ENCODE data around the gene CLCN5. TPM values are rescaled to one million over a fixed set of nuclear protein-coding genes. Genes with fewer than 3 reads are reported as not detected.
"Not testable (repeated sequence)": the region's sequence is repeated elsewhere in the genome, so short reads cannot be mapped to it uniquely, and the experiment has no call there.

The CLCN5 gene
- total RNA-seq, 1 donor from 2014 or later: 3.6 TPM

DNA sequence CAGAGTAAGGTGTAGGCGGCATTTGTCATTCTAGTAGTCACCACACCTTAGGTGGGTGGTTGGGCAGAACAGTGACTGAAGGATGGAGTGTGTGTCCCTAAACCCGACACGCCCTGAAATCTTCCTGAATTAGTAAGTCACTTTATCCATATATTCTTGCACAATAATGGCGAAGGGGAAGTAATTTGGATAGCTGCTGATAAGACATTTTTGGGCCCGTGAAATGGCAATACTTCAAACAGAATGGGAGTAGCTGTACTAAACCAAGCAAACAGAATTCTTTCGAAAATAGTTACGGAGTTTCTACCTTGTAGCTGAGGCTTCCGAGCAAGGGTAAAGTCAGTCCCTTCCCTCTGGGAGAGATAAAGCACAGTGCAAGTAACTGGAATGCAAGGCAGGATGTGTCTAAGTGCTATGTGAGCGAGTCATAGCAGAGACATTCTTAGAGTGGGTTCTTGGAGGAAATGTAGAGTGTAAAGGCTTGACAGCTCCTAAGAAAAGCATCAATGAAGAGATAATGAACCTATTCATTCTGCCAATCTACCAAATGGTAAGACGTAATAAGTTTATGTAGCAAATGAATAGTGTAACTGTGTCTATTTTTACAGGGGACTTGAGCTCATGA, 72.8 kb downstream of the CLCN5 start:
- intact Hi-C loops (cut with micrococcal nuclease): no loop called here

DNA sequence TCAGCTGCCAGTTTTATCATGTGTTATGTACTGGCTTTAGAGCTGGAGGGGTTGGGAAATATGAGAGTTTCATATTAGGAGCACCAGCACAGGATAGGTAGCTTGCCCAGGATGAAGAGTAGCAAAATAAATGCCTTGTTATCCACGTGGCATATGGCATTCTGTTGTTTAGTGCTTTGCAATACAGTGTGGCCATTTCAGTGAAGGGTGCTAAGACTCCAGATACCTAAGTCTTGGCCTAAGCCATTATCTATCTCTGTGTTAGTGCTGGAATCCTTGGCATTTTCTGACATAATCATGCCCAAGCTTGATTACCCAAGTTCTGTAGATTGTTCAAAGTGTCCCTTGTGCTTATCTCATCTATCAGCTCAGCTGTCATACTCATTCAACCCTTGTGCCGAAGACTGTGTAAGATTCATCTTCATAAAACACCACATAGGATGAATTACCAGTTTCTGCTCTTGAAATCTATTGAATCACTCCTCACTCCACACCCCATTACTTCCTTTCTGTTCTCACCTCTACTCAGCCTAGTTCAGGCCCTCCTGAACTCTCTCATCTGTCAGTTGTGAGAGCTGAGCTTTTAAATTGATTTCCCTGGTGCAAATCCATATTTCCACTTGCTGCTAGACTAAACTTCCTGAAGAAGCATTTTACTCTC, 73.5 kb downstream of the CLCN5 start:
- intact Hi-C loops (cut with micrococcal nuclease): no loop called here

DNA sequence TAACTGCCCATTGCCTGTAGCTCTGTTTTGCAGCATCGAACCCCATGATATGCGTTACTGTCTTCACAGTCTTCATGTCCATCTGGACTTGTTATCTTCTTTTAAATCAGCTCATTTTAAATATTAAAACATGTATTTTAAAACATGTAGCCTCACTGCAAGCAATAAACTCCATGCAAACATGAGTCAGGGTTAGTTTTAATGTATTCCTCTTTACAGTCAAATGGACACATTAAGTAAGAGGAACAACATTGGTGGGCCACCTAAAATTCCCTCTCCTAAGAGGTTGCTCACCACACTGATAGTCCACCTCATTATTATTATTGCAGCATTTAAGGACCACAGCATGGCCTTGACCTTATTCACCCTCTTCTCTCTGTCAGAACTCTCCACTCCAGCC, 74.1 kb downstream of the CLCN5 start:
- intact Hi-C loops (cut with micrococcal nuclease): no loop called here

DNA sequence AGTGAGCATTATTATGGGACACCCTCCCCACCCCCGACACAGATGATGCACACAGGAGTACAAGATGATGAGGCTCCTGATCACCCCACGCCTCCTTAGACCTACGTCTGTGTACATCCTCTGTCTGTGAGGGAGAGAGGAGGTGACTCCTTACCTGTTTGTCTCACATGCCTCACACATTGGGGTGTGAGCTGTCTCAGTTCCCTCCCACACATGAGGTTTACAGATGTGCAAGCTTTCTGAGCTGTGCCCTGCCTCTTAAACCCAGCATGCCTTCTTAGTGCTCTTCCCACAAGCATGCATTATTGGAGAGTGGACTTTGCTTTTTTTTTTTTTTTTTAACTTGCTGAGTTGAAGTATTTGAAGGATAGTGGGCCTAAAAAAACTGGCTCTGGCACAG, 76.7 kb downstream of the CLCN5 start:
- intact Hi-C loops (cut with micrococcal nuclease): no loop called here

DNA sequence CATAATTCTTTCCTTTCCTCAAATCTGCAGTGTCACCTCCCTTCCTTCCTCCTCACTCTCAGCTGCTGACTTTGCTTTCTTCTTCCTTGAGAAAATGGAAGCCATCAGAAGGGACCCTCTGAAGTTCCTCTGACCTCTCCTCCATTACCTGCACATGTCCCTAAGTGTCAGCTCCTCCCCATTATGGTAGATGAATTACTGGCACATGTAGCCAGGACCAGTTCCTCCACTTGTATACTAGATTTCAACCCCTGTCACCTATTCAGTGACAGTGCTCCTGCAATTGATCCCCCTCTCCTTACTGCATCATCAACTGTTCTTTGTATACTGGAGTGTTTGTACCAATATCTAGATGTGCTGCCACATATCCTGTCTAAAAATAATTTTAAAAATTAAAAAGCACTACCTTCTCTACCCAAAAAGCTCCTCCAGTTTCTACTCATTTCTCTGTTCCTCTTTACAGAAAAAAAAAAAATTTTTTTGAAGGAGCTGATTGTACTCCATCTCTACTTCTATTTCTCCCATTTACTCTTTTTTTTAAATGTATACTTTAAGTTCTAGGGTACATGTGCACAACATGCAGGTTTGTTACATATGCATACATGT, 78.6 kb downstream of the CLCN5 start:
- intact Hi-C loops (cut with micrococcal nuclease): no loop called here

DNA sequence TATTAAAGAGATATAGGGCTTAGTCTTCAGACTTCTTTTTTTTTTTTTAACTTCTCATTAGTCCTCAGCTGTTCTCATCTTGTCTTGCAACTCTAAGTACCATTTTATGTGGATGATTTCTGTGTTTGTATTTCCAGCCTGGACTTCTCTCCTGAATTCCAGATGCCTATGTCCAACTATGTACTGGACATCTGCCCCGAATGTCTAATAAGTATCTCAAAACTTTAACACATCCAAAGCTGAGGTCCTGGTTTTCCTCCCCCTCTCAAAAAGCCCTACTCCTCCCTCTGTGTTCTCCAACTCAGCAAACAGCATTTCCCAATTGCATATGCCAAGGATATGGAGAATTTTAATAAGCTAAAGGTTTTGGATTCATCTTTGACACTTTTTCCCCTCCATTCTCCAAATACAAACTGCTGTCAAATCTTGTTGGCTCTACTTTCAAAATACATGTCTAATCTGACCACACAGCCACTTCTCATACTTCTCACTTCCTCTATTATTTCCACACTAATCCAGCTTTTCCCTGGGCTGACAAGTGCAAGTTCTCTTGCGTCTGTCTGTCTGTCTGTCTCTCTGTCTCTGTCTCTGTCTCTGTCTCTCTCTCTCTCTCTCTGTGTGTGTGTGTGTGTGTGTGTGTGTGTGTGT, 79.8 kb downstream of the CLCN5 start:
- intact Hi-C loops (cut with micrococcal nuclease): no loop called here

DNA sequence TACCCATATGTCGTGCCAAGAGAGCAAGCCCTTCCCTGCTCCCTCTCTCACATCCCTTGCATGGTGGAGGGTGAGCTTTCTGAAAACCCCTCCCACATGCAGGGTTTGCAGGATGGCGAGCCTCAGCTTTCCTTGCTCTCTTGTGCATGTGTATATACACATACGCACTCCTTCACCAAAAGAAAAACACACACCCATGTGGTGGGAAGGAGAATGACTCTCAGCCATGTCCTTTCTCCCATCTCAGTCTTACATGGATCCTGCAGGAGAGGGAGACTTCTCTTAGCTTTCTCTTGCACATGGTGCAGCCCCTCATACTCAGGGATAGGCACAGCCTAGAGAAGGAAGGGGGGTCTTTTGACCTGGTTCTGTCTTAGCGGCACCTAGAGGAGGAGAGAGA, 81.1 kb downstream of the CLCN5 start:
- intact Hi-C loops (cut with micrococcal nuclease): no loop called here

DNA sequence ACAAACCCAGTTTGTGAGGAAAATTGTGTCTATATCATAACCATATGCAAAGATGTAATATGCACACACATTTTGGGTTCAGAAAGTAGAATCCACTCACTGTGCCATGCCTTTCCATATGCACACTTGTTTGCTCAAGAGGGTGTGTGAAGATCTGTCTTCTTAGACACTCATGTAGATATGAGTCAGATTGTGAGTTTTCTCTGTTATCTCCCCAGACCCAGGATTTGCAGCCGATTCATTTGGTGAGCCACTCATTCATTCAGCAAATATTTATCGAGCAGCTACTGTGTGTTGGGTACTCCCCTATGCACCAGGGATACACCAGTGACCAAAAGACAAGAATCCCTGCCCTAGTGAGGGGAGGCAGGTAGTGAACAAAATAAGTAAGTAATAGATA, 81.5 kb downstream of the CLCN5 start:
- intact Hi-C loops (cut with micrococcal nuclease): no loop called here

DNA sequence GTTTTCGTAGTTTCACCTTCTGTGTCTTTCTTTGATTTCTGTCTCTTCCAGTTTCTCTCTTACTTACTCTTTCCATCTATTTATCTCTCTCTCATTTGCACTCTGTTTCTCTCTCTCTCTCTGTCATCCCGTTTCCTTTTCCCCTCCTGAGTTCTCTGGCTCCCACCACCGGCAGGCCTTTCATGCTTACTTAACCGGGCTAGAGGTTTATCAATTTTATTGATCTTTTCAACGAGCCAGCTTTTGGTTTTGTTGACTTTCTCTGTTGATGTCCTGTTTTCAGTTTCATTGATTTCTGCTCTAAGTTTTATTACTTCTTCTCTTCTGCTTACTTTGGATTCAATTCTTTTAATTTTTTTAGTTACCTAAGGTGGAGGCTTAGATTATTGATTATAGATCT, 103.2 kb downstream of the CLCN5 start:
- intact Hi-C loops (cut with micrococcal nuclease): not testable (repeated sequence)

DNA sequence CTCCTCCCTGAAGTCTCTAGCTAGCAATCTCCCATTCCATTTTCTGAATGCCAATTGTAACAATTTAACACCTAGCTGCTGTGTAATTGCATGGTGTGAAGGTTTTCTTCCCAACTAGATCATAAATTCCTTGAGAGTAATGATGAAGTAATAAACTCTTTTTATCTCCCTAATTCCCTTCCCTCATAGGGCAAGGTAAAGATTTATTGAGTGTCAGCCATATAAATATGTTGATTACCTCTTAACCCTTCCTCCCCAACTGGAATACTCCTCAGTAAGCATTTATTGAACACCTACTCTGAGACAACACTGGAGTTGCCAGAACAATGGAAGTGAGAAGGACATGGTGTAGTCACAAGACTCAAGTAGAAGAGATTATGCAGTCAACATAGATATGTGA, 112.7 kb downstream of the CLCN5 start:
- intact Hi-C loops (cut with micrococcal nuclease): no loop called here

DNA sequence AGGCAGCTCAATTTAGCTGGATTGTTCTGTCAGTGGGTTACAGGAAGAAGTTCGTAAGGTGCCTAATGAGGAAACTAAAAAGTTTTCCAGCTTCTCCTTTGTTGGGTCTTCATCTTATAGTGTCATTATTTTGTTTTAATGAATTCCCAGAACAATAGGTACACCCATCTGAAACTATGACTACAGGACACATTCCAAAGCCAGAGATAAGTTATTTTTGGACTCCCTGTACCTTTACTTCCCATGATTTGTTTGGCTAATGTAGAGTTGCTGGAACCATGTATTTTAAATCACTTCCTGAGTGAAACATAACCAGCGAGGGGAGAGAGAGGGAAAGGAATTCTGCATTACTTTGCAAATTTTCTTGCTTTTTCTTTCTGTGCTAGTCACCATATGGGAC, 114.0 kb downstream of the CLCN5 start:
- intact Hi-C loops (cut with micrococcal nuclease): no loop called here

DNA sequence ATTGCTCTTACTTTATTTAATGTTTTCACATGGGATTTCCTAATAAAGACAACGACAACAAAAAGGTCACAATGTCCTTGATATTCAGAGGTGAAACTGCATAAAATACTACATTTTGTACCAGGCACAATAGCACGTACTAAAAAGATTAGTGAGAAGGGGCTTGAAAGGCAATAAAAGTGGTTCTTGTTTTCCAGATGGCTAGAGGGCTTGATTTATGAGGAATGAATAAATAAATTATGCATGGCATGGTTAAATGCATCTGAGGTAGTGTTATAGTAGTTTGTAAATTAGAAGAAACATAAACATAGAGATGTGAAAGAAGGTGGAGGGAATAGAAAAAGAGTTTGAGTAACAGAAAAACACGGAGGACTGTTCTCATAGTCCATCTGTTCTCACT, 123.4 kb downstream of the CLCN5 start:
- intact Hi-C loops (cut with micrococcal nuclease): no loop called here

DNA sequence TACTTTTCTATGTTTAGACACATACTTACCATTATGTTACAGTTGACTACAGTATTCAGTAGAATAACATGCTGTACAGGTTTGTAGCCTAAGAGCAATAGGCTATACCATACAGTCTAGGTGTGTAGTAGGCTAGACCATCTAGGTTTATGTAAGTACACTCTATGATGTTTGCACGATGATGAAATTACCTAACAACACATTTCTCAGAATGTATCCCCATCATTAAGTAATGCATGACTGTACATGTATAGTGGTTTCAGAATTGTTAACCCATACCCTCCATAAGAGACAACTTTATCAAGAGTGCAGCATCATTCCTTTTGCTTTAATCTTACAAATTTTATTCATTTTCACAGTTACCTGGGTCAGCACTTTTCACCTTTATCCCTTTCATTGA, 126.8 kb downstream of the CLCN5 start:
- intact Hi-C loops (cut with micrococcal nuclease): no loop called here

DNA sequence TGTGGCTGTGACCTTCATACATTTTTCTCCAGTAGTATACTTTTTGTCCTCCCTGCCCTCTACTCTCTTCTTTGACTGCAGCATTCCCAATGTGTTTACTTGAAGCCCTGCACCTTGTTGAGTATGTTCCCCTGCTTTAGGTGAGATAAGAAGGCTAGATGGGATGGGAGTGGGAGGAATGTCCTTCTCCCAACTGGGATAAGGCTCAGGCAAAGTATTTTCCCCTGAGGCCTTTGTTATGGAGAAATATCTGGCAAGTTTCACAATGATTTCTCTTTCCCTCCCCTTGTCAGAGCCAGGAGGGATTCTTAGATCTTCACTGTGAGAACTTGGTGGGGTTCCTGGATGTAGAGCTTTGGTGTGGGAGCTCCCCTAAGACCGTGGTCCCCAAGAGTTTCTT, 131.8 kb downstream of the CLCN5 start:
- intact Hi-C loops (cut with micrococcal nuclease): no loop called here

DNA sequence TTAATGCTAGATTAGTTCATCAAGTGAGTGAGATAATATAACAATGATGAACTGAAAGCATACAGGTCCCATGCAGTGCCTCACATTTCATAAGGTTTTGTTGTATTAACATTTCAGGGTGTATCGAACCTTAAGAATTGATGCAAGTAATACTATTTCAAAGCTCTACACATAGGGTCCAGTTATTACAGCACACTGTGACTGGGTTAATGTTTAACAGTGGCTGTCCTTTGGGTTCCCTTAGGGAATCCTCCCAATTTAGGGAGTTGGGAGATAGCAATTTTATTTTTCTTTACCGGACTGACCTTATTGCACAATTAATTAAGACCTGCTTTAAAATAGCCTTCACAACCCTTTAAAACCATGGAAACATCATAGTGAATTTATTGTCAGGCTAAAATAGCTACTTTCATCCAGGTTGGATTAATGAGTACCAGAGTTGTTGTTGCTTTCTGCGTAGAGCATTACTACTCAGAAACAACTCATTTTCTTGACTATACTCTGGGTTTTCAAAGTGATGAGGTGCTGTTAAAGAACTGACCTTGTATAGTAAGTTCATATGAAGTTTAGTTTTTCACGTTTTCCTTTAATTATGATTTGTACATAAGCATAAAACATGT, 144.0 kb downstream of the CLCN5 start:
- intact Hi-C loops (cut with micrococcal nuclease): no loop called here

DNA sequence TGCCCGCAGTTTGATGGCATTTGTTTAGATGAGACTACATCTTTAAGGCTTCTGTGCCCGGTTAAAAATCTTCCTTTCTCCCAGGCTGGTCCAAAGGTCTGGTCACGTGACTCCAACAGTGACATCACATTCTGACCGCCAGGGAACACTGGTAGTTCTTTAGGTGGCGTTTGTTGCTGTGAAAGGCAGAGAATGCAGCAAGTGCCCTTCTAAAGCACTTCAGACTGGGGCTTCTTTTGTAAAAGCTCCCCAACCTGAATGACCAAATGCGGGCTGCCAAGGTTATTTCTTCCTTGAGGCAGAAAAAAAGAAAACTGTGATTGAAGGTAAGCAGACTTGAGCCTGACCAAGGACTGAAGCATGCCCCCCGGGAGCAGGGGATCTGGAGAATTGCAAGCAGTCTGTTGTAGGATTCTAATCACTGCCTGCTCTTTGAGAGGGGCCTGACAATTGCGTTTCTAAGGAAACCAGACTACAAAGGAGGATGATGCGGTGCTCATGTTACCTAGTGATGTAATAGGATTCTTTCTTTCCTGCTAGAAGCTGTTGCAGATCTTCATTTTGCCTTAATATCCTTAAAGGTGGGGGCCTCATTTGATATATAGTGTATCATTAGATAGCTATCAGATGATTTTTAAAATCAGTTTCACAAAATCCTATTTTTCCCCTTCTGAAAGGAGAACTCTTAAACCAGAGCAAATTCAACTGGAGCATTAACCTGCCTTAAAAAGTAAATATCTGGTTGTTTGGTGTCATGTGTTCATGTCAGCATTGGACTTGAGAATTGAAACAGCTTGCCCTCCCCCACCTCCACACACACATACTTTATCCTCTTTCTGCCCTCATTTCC, 145.3 kb downstream of the CLCN5 start:
- intact Hi-C loops (cut with micrococcal nuclease): no loop called here

DNA sequence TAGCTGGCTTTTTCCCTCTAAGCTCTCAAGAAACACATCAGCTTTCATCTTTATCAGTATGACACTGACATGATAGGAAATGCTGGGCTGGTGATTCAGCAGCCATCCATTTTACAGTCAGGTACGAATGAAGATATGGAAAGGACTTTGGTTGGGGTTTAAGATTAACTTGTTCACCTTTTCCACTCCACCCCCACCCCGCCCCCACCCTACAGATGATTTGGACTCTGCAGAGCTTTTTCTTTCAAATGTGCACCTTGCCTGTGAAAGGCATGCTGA, 145.8 kb downstream of the CLCN5 start:
- intact Hi-C loops (cut with micrococcal nuclease): no loop called here

DNA sequence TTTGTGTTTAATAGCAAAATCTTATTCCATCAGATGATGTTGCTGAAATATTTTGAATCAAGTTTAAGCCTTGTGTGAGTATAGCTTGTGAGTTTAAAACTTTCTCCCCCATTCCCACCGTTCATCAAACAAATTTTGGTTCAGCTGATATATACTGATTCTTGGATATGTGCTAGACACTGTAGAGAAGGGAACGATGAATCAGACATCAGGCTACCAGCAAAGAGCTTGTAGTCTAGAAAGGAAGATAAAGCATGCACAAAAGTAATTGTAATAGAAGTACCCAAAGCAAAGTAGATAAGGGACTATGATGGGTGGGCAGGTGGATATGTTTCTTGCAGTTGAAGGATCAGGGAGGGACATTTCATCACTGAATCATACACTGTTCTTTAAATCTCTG, 146.5 kb downstream of the CLCN5 start:
- intact Hi-C loops (cut with micrococcal nuclease): no loop called here

DNA sequence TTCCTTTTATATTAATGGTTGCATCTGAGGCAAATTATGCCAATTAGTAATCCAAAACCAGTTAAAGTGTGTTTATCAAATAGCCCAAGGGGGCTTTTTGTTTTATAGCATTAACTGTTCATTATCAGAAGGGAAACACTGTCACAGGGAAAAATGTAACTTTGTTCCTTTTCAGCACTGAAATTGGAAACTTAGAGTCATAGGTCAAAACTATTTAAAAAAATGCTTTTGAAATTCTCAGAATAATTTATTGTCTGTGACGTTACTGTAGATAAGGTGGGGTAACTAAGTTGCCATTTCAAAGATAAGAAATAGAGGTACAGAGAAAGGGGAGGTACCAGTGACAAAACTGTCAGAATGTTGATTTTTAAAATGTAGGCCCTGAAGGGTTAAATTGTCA, 149.1 kb downstream of the CLCN5 start:
- intact Hi-C loops (cut with micrococcal nuclease): no loop called here

DNA sequence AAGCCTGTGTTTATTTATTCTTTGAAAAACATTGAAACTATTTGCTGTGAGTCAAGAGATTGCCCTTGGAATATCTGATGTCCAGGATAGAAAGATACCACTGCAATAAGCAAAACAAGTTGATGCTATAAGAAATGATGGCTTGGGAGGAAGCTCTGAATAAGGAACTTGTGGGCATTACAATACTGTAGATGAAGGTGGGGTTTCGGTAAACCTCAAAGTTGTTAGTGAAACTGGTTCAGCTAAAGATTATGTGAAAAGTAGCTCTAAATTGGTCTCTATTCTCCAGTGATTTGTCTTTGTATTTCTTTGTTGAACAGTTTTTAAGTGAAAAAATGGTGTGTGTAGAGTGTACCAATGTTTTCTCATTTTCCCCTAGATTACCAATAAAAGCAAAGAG, 149.7 kb downstream of the CLCN5 start:
- intact Hi-C loops (cut with micrococcal nuclease): no loop called here

DNA sequence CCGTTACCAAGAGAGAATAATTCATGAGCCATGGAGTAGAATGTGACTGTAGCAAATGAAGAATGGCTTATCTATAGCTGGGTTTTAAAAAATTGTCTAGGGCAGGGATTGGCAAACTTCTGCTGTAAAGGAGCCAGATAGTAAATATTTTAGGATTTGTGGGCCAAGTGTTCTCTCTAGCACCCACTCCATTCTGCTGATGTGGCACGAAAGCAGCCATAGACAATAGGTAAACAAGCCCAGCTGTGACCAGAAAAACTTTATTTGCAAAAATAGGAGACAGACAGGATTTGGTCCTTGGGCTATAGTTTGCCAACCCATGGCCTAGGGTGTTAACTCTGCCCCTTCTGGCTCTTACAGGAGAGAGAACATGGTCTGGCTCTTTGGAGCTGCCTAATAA, 151.2 kb downstream of the CLCN5 start:
- intact Hi-C loops (cut with micrococcal nuclease): no loop called here

Data from T-helper 2 cell treated with Interferon-gamma antibody and Interleukin-4, amounts not matched to agents 100 ng/mL and 5 ng/mL, for 36 hours (primary cell).